SK-N-MC (cell line): ENCODE data around the gene FABP6.

Experiments
- EZH2 ChIP-seq: fragments of 200-600 bp; sonication (generic); IDR thresholded peaks from one replicate; pipeline ENCODE4 v1.6.1; 2017; ENCODE audit warnings: antibody characterized with exemption
- POLR2AphosphoS5 ChIP-seq: IDR thresholded peaks from 2 replicates; pipeline ENCODE4 v1.6.1; 2012; ENCODE audit warnings: mild to moderate bottlenecking, low read depth, low read length, borderline replicate concordance

GRCh38 chr5:160229190-160229742, at the start of gene FABP6:
- TF ChIP-seq EZH2: no peak
- TF ChIP-seq POLR2AphosphoS5: no peak
